Glomerular endothelial cell (primary cell): ENCODE measurements around the gene ZNF350. TPM values are rescaled to one million over a fixed set of nuclear protein-coding genes. Genes with fewer than 3 reads are reported as not detected.
"Not testable (repeated sequence)": the region's sequence is repeated elsewhere in the genome, so short reads cannot be mapped to it uniquely, and the experiment has no call there.

ENCODE experiments used
- DNase-seq: peaks from one replicate; pipeline ENCODE4 v3.0.0-alpha.2; 2011; ENCODE audit warnings: low read depth, low spot score; ENCODE audit errors: extremely low read depth
- total RNA-seq: library from RNA; depleted of rRNA; stranded (reverse); fragments of >200 nt; gene quantifications from 2 replicates; pipeline ENCODE4 v1.2.3, GENCODE V29; 2015

ZNF350 gene
- 4.1 and 5.7 TPM in 2 replicates for total RNA-seq

DNA sequence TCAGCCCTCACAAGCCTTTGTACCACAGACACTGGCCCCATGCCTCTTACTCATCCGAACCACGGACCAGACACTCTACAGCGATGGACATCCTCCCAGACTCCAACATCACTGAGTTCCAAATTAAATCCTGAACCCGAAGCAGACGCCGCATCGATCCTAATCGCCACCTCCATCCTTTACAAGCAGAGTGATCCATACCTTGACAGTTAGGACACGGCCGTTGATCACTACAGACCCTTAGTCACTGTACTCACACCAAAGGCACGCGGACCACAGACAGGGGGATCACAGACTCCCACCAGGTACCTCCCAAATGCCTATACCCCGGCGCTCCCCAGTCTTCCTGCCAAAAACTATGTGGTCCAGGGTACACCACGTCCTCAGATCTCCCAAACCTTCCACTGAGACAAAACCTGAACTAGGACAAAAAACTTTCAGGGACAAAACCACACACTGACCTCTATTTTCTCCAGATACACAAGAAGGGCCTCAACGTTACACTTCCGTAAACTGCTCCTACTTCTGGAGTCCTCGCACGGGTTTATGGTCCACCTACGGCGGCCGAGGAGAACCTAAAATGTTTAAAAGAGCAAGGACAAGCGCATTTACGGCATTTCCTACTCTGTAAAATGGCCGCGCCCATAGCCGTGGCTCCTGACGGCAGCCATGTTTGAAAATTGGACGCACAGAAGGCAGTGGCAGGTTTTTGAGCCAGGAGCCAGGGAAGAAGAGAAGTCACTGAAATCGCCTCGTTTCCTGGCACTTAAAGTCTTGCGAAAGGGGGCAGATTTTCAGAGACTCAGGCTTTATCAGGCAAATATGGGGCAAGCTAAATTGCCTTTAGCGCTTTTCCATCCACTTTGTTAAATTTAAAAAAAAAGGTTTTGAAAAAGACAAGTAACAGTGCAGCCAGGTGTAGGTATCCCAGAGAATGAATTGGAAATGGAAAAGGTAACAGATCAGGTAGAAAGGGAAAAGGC, at the start of gene ZNF350:
ZNF350 (minus strand) TSS at position 532 of the 983 bp plus-strand sequence. CDS start 12,480 bp downstream, outside the sequence.
- peak; percentile 80 for DNase-seq

DNA sequence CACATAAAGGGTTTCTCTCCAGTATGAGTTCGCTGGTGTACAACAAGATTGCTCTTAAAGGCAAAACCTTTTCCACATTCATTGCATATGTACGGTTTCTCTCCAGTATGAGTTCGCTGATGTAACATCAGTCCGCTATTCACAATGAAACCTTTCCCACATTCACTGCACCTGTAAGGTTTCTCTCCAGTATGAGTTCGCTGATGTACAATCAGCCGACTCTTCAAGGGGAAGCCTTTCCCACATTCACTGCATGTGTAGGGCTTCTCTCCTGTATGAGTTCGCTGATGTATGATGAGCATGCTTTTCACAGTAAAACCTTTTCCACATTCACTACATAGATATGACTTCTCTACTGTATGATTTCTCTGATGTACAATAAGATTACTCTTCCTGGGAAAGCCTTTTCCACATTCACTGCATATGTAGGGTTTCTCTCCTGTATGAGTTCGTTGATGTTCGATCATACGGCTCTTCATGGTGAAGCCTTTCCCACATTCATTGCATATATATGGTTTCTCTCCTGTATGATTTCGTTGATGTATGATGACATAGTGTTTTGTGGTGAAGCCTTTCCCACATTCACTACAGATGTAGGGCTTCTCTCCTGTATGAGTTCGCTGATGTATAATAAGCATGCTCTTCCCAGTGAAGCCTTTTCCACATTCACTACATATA, 47.5 kb upstream of the ZNF350 start:
- DNase-seq, result no peak

DNA sequence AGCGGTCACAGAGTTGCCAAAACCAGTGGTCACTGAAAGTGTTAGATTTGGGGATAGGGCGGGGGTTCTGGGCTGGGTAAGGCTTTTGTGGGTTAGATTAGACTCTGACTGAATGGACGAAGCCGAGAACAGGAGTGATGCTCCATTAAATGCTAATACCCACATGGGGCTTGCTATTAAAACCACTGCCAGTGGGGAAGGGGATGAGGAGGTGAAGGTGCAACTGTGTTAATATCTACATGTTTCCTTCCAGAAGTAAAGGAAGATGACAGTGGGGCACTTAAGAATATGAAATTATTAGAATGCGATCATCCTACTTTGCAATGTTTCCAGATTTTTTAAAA, 42.1 kb upstream of the ZNF350 start:
- DNase-seq, result no peak

DNA sequence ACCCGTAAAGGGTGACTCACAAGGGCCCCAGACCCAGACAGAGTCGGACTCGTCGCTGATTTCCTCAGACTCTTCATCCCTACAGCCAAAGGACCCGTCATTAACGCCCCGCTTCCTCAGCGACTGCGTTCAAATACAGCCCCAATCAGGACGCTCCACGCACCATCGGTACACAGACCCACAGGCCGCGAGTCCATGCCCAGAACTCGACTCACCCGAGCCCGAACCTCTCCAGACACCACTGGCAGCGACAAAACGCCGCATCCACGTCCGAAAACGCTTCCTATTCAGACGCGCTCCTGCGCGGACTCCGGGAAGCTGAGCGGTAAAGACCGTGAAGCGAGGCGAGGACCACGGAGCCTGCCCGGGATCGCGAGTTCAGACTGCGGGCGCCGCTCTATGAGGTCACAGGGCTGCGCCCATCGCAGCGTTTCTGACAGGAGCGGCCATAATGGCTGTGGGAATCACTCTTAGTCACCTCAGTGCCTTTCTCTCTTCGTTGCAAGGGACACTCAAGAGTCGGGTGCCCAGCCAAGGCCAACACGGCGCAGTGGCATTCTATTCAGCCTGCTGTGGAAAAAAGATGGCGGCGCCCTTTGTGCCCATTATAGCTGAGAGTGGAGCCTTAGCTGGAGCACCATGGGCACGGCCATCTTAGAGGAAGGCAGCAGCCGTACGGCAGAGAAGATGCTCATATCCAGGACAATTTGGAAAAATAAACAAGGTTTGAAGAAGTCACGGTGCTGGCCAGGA, 41.6 kb upstream of the ZNF350 start, which contains the start of gene ZNF614:
ZNF614 (minus strand) TSS at position 353 of the 753 bp plus-strand sequence. CDS start 2,634 bp downstream, outside the sequence.
- DNase-seq, result peak; percentile 42

DNA sequence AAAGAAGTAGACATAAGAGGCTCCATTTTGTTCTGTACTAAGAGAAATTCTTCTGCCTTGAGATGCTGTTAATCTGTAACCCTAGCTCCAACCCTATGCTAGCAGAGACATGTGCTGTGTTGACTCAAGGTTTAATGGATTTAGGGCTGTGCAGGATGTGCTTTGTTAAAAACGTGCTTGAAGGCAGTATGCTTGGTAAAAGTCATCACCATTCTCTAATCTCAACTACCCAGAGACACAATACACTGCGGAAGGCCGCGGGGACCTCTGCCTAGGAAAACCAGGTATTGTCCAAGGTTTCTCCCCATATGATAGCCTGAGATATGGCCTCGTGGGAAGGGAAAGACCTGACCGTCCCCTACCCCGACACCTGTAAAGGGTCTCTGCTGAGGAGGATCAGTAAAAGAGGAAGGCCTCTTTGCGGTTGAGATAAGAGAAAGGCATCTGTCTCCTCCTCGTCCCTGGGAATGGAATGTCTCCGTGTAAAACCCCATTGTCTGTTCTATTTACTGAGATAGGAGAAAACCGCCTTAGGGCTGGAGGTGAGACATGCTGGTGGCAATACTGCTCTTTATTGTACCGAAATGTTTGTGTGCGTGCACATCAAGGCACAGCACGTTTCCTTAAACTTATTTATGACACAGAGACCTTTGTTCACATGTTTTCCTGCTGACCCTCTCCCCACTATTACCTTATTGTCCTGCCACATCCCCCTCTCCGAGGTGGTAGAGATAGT, 39.8 kb upstream of the ZNF350 start:
- not testable (repeated sequence) for DNase-seq

DNA sequence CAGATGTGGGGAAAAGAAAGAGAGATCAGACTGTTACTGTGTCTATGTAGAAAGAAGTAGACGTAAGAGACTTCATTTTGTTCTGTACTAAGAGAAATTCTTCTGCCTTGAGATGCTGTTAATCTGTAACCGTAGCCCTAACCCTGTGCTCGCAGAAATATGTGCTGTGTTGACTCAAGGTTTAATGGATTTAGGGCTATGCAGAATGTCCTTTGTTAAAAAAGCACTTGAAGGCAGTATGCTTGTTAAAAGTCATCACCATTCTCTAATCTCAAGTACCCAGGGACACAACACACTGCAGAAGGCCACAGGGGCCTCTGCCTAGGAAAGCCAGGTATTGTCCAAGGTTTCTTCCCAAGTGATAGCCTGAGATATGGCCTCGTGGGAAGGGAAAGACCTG, 37.8 kb upstream of the ZNF350 start:
- not testable (repeated sequence) for DNase-seq

DNA sequence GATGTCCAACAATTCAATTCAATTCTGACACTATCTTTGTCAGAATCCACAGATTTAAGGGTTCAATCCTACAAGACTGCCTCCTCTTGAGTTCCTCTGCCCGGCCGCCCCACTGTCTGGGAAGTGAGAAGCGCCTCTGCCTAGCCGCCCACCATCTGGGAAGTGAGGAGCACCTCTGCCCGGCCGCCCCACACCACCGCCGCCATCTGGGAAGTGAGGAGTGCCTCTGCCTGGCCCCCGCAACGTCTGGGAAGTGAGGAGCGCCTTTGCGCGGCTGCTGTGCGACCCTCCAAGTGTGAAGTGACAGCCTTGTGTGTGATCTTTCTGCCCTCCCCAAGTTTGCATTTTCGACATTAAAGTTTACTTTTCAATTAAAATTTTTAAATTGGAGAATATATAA, 35.6 kb upstream of the ZNF350 start:
- no peak for DNase-seq

DNA sequence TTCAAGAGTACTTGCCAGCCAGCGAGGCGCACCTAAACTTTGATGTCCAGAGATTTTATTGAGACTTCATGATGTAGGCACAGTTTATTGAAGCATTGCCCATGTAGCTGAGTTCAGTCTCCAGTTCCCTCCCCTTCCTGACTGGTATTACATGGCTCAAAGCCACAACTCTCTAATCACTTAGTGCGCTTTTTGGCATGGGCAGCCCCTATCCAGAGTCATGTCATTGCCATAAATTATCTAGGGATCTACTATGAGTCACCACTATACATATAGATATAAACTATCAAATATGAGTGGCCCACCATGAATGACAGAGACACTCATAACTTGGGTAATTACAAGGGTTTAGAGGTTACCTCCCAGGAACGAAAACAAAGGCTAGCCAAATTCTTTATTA, 33.9 kb upstream of the ZNF350 start:
- DNase-seq, result no peak

DNA sequence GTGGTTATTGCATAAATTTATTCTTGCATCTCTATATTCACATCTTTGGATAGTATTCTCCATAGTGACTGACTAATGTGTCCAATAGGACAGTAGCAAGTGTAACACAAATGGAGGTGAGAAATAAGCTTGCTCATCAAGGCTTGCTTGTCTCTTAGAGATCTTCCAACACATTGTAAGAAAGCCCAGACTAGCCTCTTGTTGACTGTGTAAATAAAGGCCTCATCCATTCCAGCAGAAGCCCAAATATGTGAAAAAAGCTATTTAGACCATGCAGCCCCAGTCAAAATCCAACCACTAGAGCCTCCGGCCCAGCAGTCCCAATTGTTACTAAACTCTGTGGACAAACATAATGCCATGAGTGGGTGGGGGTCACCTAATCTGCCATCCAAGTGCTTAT, 24.0 kb upstream of the ZNF350 start:
- no peak for DNase-seq

DNA sequence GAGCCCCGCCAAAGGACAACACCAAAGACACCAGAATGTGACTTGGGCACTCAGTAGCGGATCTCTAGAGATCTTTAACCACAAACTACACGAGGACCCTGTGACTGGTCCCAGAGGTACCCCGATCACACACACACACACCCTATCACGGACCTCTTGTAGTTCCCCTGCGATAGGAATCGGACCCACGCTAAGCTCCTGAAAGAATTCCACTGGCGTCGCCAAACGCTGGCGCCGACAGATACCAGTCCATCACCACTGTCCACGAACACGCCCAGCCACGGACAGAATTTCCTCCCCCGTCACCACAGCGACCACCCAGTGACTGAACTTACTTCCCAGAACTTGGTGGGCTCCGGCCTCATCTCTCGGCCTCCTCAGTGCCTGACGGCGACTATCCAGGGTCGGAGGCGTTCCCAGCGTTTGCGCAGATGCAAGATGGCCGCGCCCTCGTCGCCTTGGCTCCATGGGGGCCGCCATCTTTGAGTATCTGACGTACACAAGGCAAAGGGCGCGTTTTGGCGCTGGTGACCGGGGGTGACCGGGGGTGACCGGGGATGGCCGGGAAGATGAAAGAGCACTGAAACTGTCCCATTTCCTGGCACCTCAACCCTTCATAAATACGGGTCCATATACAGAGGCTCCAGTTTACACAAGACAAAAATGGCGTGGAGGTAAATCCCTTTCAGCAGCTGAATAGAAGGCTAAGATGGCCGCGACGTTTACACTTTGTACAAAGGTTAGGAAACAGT, 21.3 kb upstream of the ZNF350 start, which contains the start of gene ZNF615:
ZNF615 (minus strand) TSS at position 406 of the 752 bp plus-strand sequence. CDS start 4,500 bp downstream, outside the sequence.
- DNase-seq, result peak; percentile 56

DNA sequence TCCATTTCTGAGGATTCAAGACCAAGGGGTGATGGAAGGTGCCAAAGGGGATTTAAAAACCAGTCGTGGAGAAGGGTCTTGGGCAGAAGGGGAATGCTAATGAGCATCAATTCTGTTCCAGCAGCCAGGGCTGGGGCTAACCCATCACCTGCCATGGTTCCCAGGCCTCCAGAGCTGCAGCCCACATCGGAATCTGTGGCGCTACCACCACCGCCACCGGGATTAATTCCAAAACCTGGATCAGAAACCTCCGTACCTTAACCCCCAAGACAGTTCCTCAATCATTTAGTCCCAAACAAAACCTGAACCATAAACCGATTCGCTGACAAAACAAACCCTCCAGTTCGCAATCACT, 20.8 kb upstream of the ZNF350 start:
- no peak for DNase-seq

DNA sequence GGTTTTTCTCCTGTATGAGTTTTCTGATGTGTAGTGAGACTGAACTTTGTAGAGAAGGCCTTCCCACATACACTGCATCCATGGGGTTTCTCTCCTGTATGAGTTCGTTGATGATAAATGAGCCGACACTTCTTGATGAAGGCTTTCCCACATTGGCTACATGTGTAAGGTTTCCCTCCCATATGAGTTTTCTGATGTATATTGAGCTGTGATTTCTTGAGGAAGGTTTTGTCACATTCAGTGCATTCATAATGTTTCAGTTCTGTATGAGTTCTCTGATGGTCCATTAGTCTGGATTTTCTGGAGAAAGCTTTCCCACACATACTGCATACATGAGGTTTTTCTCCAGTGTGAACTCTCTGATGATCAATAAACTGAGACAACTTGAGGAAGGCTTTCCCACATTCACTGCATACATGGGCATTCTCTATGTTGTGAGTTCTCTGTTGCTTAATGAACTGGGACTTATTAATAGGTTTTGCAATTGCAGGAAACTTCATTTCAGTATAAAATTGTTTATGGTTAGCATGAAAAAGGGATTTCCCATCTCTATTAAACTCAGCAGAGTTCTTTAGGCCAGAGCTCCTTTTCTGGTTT, 7.5 kb upstream of the ZNF350 start:
- no peak for DNase-seq

DNA sequence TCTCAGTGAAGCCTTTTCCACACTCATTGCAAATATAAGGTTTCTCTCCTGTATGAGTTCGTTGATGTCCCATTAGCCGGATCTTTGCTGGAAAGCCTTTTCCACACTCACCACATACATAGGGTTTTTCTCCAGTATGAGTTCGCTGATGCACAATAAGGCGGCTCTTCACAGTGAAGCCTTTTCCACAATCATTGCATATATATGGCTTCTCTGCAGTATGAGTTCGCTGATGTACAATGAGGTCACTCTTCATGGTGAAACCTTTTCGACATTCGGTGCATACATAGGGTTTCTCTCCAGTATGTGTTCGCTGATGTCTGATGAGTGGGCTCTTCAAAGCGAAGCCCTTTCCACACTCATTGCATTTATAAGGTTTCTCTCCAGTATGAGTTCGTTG, 6.8 kb upstream of the ZNF350 start:
- DNase-seq, result no peak

DNA sequence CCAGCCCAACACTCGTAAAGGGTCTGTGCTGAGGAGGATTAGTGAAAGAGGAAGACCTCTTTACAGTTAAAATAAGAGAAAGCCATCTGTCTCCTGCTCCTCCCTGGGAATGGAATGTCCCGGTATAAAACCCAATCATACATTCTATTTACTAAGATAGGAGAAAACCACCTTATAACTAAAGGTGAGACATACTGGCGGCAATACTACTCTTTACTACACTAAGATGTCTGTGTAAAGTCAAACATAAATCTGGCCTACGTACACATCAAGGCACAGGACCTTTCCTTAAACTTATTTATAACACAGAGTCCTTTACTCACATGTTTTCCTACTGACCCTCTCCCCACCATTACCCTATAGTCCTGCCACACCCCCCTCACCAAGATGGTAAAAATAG, 3.3 kb downstream of the ZNF350 start:
- DNase-seq, result no peak

DNA sequence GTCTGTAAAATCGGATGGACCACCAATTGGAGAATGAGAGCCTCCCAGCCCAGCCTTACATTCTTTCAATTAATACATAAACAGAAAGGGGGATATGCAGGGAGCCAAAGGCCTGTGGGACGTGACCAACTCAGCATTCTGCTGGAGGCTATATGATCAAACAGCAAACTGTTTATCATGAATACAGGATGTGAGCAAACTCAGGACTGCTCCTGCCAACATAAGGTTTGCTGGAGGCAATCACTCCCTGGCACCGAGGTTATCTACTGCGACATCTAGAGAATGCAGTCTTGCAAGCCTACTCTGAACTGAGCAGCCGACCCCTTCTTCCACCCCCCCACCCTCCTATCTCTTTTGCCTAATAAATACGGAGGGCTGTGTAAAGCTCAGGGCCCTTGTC, 5.7 kb downstream of the ZNF350 start:
- DNase-seq, result not testable (repeated sequence)

DNA sequence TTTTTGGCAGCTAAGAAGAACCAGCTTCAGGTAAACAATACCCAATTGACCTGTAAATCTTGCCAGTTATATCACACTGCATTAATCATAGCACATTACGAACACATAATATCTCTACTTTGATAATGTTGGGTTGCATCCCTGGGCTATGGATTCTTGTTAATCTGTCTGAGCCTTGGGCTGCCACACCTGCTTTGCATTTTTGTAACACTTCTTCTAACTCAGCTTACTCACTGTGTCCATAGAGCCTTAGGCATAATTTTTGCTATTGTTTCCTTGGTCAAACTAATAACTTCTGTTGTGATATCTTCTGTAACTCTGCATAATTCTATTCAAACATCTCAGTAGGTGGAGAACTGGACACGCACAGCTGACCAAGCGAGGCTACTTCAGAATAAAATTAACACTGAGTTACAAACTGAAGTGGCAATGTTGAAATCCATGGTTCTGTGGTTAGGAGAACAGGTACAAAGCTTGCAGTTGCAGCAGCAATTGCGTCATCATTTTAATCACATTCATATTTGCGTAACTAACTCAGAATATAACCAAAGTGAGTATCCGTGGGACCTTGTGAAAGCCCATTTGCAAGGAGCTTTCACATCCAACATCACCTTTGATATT, 6.4 kb downstream of the ZNF350 start:
- DNase-seq, result no peak

DNA sequence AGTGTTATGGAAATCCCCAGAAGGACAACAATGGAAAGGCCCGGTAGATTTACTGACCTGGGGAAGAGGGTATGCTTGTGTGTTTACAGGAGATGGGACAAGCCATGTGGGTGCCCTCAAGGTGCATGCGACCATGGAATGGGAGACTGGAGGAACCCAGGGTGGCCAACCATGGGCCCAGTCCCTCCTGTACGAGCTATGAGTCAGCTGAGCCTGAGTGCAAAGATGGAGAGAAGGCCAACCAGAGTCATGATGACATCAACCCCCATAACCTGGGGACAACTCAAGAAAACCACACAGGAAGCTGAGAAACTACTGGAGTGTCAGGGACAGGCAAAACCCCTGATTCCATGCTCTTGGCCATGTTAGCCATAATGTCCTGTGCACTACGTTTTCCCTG, 7.8 kb downstream of the ZNF350 start:
- DNase-seq, result no peak

DNA sequence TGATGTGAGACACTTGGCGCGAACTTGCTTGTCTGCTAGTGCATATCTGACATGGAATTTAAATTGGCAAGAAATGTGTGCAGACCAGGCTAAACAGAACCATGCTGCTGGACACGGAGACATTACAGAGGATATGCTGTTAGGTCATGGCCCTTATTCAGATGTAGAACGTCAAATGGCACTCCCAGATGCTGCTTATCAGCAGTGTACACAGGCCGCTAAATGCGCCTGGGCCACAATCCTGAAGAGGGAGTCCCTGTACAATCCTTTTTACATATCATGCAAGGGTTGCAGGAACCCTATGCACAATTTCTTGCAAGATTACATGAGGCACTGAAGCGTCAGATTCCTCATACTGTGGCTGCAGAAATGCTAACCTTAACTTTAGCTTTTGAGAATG, 9.3 kb downstream of the ZNF350 start:
- DNase-seq, result no peak

DNA sequence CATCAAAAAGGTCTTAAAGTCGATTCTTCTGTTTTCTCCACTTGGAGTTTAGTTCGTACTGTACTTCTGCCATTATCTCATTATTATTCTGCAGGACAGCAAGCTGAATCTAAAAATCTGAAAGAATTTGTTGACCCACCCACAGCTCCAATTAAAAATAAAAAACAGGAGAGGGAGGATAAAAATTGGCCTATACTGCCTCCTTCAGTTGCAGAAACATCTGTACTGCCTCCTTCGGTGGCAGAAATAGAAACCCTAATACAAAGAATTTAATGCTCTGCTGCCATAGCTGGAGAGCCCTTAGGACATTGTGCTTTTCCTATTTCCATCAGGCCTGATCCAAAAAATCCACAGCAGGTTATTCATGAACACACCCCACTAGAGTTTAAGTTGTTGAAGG, 9.8 kb downstream of the ZNF350 start:
- DNase-seq, result no peak
